GM12878 (cell line): ENCODE results near the gene MAST4. TPM values are rescaled to one million over a fixed set of nuclear protein-coding genes. Genes with fewer than 3 reads are reported as not detected.

Source experiments
- ATAC-seq: fragments of 200-7000 bp; cut with Tn5 transposase; 3 replicates; pipeline ENCODE4 v1.9.1; 2020; ENCODE audit warnings: mild to moderate bottlenecking, moderate library complexity
- BruUV-seq: library from RNA; stranded (reverse); fragments of 400-500 nt; replicated peaks from 2 replicates; lab custom pipeline; 2021; lab: Mats Ljungman, UMichigan
- CTCF ChIA-PET: fragments of 300-600 bp; sonication (Branson Sonifier 250); formaldehyde crosslinking; extraction: SDS; loops from one replicate; lab custom pipeline; 2021; ENCODE audit warnings: inconsistent platforms; lab: Yijun Ruan, JAX
- POLR2A ChIA-PET: fragments of 350-600 bp; formaldehyde crosslinking; extraction: SDS; loops from one replicate; lab custom pipeline; 2021; ENCODE audit warnings: inconsistent platforms; lab: Charles Lee
- RAD21 ChIA-PET: fragments of 300-600 bp; sonication (Branson Sonifier 250); formaldehyde crosslinking; loops from one replicate; lab custom pipeline; 2023; ENCODE audit warnings: antibody characterized with exemption; ENCODE audit not compliant: unreplicated experiment; lab: Charles Lee
- SMC1A ChIA-PET: fragments of 300-600 bp; sonication (Branson Sonifier 250); formaldehyde crosslinking; loops from one replicate; lab custom pipeline; 2023; ENCODE audit not compliant: unreplicated experiment, uncharacterized antibody; lab: Charles Lee
- DNase-seq: peaks from one replicate; pipeline ENCODE4 v3.0.0-alpha.2; 2011; ENCODE audit warnings: low read depth, low spot score
- FAIRE-seq: peaks from 3 replicates; lab custom pipeline; 2011; peaks lifted over from hg19 to GRCh38; lab: Jason Lieb, UNC
- H2AFZ ChIP-seq: 2 replicates; pipeline ENCODE4 v1.6.0; 2011; ENCODE audit warnings: low read depth, low read length, control low read depth; ENCODE audit not compliant: control insufficient read depth
- H3K27ac ChIP-seq: 2 replicates; pipeline ENCODE4 v1.5.1; 2011; ENCODE audit warnings: control low read depth; ENCODE audit not compliant: control insufficient read depth, insufficient read depth
- H3K27me3 ChIP-seq, 2 experiments: replicated peaks in 1 of 2; 2 replicates each; pipeline versions ENCODE4 v1.6.0 to v1.6.1; 2011; ENCODE audit warnings: low read length in 1 of 2; ENCODE audit not compliant: control insufficient read depth in 2 of 2, insufficient read depth in 2 of 2
- H3K36me3 ChIP-seq, 2 experiments: 2 replicates each; pipeline ENCODE4 v1.5.1; 2011; ENCODE audit warnings: low read length in 1 of 2; ENCODE audit not compliant: control insufficient read depth in 2 of 2, insufficient read depth in 2 of 2
- H3K4me1 ChIP-seq: 2 replicates; pipeline ENCODE4 v1.6.1; 2011; ENCODE audit warnings: mild to moderate bottlenecking, low read length, moderate library complexity, mixed read lengths; ENCODE audit not compliant: control insufficient read depth, insufficient read depth
- H3K4me2 ChIP-seq: 2 replicates; pipeline ENCODE4 v1.6.0; 2011; ENCODE audit warnings: control low read depth; ENCODE audit not compliant: control insufficient read depth, insufficient read depth
- H3K4me3 ChIP-seq: fragments of 200-600 bp; sonication (generic); 2 replicates; pipeline ENCODE4 v1.5.1; 2016
- H3K79me2 ChIP-seq: 2 replicates; pipeline ENCODE4 v1.6.0; 2011; ENCODE audit warnings: low read length; ENCODE audit not compliant: control insufficient read depth, insufficient read depth
- H3K9ac ChIP-seq: 2 replicates; pipeline ENCODE4 v1.8.0; 2011; ENCODE audit warnings: low read length, control low read depth, mixed read lengths; ENCODE audit not compliant: control insufficient read depth, insufficient read depth
- H3K9me3 ChIP-seq: replicated peaks from 3 replicates; pipeline ENCODE4 v1.5.1; 2011; ENCODE audit warnings: mild to moderate bottlenecking, low read length; ENCODE audit not compliant: control insufficient read depth, insufficient read depth
- H4K20me1 ChIP-seq: 2 replicates; pipeline ENCODE4 v1.6.0; 2011; ENCODE audit not compliant: control insufficient read depth, insufficient read depth
- HDAC2 ChIP-seq: fragments of 200-600 bp; sonication (generic); IDR thresholded peaks from 2 replicates; pipeline ENCODE4 v1.6.1; 2017
- IRF3 ChIP-seq: fragments of 450-650 bp; IDR thresholded peaks from 2 replicates; pipeline ENCODE4 v1.6.1; 2014; ENCODE audit warnings: mild to moderate bottlenecking
- JUND ChIP-seq: IDR thresholded peaks from 2 replicates; pipeline ENCODE4 v1.6.1; 2012; ENCODE audit warnings: low read depth, mild to moderate bottlenecking, low read length, improper control_type of control experiment, moderate library complexity
- KAT2A ChIP-seq: conservative IDR thresholded peaks from 2 replicates; pipeline ENCODE4 v1.6.1; 2011; ENCODE audit warnings: low read depth, low read length; ENCODE audit not compliant: control insufficient read depth
- NRF1 ChIP-seq: conservative IDR thresholded peaks from 2 replicates; pipeline ENCODE4 v1.6.1; 2011; ENCODE audit warnings: mild to moderate bottlenecking, low read depth, low read length, improper control_type of control experiment
- PAX8 ChIP-seq: fragments of 450-650 bp; IDR thresholded peaks from 2 replicates; pipeline ENCODE4 v1.6.1; 2017; ENCODE audit warnings: mild to moderate bottlenecking, moderate library complexity
- WGBS: methylation state at CpG from one replicate; pipeline ENCODE4 v1.1.6; 2016; ENCODE audit warnings: low lambda C conversion rate; ENCODE audit not compliant: insufficient replicate concordance, insufficient coverage; ENCODE audit errors: missing lambda C conversion rate; 5-methylcytosine and 5-hydroxymethylcytosine counted together
- in situ Hi-C: fragments of 300-500 bp; cut with MboI; formaldehyde crosslinking; loops from 9 replicates; pipeline ENCODE4 v1.14.3; 2018; ENCODE audit warnings: mixed read lengths
- intact Hi-C: fragments of 100-400 bp; cut with micrococcal nuclease; formaldehyde crosslinking; loops from one replicate; pipeline ENCODE4 v1.14.2; 2022; ENCODE audit not compliant: unreplicated experiment
- polyA plus RNA-seq, 11 experiments: library from polyadenylated mRNA; depleted of rRNA in 4 of 11; unstranded in 6 of 11; stranded (reverse) in 5 of 11; fragments of >200 nt; fragmentation: Nextera tagmentation in 4 of 11; fragmentation: Illumina TruSeq in 1 of 11; extraction: Ambion mirVana in 4 of 11; extraction: Trizol in 1 of 11; gene quantifications; 1 replicate in 1 of 11; 2 replicates in 10 of 11; pipeline versions ENCODE4 v1.2.1 to v1.2.3, GENCODE V29; 2011 to 2016; ENCODE audit warnings: inconsistent platforms in 2 of 11, missing spikeins in 2 of 11, low read depth in 1 of 11
- total RNA-seq, 4 experiments: library from RNA; depleted of rRNA in 3 of 4; stranded (reverse); fragments of >200 nt in 3 of 4; fragmentation: Illumina TruSeq in 1 of 4; extraction: Trizol in 1 of 4; gene quantifications; 2 replicates each; pipeline versions ENCODE4 v1.2.1 to v1.2.3, GENCODE V29; 2013 to 2021
- TF ChIP-seq, protein P1 (sequence below): fragments of 450-650 bp; formaldehyde crosslinking; IDR thresholded peaks from 2 replicates; pipeline ENCODE4 v1.5.0; 2022; ENCODE audit warnings: mild to moderate bottlenecking, missing genetic modification characterization
- TF ChIP-seq, protein P2 (sequence below): IDR thresholded peaks from 2 replicates; pipeline ENCODE4 v1.6.1; 2012; ENCODE audit warnings: low read depth, low read length, improper control_type of control experiment

MAST4 gene
- total and polyA plus RNA-seq, 10 of the 15 experiments (the other 5 are each of a cell fraction or from before 2014, with no cell fraction given): 0.02 to 1.6 (median 0.29) TPM; not detected in 1

DNA sequence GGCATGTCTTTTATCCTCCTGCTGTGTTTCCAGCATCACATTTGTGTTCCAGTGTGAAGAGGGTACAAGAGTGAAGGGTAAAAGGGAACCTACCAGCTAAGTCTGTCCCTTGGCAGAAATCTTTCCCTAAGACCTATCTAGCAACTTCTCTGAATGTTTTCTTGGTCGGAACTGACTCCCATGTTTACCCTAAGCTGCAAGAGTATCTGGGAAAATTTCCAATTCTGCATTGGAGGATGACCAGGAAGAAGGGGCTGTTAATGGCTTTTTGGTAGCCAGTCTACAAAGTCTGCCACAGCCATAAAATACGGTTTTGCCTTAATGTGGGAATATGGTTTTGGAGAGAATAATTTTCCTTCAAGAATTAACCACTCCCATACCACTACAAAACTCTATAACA lies 75.1 kb downstream of the MAST4 start:
- FAIRE-seq (no peak), ATAC-seq (no peak), DNase-seq (no peak)
- Histone ChIP-seq H3K27ac (no peak overlapping the region), H3K4me2 (no peak overlapping the region), H3K4me3 (no peak overlapping the region), H3K4me1 (no peaks in the 10 kb centered on the region), H3K36me3 (no peaks in the 10 kb centered on the region), H2AFZ (no peak overlapping the region), H3K27me3 (no peaks in the 10 kb centered on the region; a peak in 2 of 4 replicates), H3K9me3 (no peaks in the 10 kb centered on the region), H3K79me2 (no peaks in the 10 kb centered on the region), H3K9ac (no peak overlapping the region), H4K20me1 (no peaks in the 10 kb centered on the region)
- ChIA-PET CTCF (no interaction called here), RAD21 (no interaction called here), POLR2A (no interaction called here), SMC1A (interaction anchor here (1.3 kb wide), 1 partner anchor 15 kb away, joined by 3 read pairs; no protein-coding TSS in a partner anchor)
- whole genome bisulfite sequencing: 41% methylated on average over 2 of the region's 2 CpGs
- in situ Hi-C loops (no loop called here), intact Hi-C loops (no loop called here)
- no TSS peak for BruUV-seq
- TF ChIP-seq KAT2A (no peak), PAX8 (no peak), NRF1 (no peak), JUND (no peak), HDAC2 (no peak), IRF3 (no peak)
- TF ChIP-seq, protein P1, sequence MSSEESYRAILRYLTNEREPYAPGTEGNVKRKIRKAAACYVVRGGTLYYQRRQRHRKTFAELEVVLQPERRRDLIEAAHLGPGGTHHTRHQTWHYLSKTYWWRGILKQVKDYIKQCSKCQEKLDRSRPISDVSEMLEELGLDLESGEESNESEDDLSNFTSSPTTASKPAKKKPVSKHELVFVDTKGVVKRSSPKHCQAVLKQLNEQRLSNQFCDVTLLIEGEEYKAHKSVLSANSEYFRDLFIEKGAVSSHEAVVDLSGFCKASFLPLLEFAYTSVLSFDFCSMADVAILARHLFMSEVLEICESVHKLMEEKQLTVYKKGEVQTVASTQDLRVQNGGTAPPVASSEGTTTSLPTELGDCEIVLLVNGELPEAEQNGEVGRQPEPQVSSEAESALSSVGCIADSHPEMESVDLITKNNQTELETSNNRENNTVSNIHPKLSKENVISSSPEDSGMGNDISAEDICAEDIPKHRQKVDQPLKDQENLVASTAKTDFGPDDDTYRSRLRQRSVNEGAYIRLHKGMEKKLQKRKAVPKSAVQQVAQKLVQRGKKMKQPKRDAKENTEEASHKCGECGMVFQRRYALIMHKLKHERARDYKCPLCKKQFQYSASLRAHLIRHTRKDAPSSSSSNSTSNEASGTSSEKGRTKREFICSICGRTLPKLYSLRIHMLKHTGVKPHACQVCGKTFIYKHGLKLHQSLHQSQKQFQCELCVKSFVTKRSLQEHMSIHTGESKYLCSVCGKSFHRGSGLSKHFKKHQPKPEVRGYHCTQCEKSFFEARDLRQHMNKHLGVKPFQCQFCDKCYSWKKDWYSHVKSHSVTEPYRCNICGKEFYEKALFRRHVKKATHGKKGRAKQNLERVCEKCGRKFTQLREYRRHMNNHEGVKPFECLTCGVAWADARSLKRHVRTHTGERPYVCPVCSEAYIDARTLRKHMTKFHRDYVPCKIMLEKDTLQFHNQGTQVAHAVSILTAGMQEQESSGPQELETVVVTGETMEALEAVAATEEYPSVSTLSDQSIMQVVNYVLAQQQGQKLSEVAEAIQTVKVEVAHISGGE (CRISPR knock-in tag): no peak
- TF ChIP-seq, protein P2, sequence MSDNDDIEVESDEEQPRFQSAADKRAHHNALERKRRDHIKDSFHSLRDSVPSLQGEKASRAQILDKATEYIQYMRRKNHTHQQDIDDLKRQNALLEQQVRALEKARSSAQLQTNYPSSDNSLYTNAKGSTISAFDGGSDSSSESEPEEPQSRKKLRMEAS: no peak
